Glutamatergic neuron (in vitro differentiated cells): ENCODE results near the gene CCRL2. TPM values are rescaled to one million over a fixed set of nuclear protein-coding genes. Genes with fewer than 3 reads are reported as not detected.
"Not testable (repeated sequence)": the region's sequence is repeated elsewhere in the genome, so short reads cannot be mapped to it uniquely, and the experiment has no call there.

Source experiments
- DNase-seq: peaks from one replicate; pipeline ENCODE4 v3.0.0; 2022
- H3K27ac Mint-ChIP-seq: one replicate; pipeline ENCODE4 v1.8.0; 2020; ENCODE audit warnings: mild to moderate bottlenecking, mixed read lengths, inconsistent platforms; ENCODE audit not compliant: unreplicated experiment
- H3K27me3 Mint-ChIP-seq: one replicate; pipeline ENCODE4 v1.8.0; 2020; ENCODE audit warnings: mild to moderate bottlenecking, moderate library complexity, mixed read lengths, inconsistent platforms; ENCODE audit not compliant: unreplicated experiment
- H3K36me3 Mint-ChIP-seq: one replicate; pipeline ENCODE4 v1.8.0; 2020; ENCODE audit warnings: mild to moderate bottlenecking, mixed read lengths, inconsistent platforms; ENCODE audit not compliant: unreplicated experiment
- H3K4me1 Mint-ChIP-seq: one replicate; pipeline ENCODE4 v1.8.0; 2020; ENCODE audit warnings: mild to moderate bottlenecking, low read depth, mixed read lengths, inconsistent platforms; ENCODE audit not compliant: unreplicated experiment
- H3K4me3 Mint-ChIP-seq: one replicate; pipeline ENCODE4 v1.8.0; 2020; ENCODE audit warnings: mild to moderate bottlenecking, mixed read lengths, inconsistent platforms; ENCODE audit not compliant: unreplicated experiment
- H3K9me3 Mint-ChIP-seq: one replicate; pipeline ENCODE4 v1.8.0; 2020; ENCODE audit warnings: mild to moderate bottlenecking, moderate library complexity, mixed read lengths, inconsistent platforms; ENCODE audit not compliant: unreplicated experiment
- CTCF ChIP-seq: fragments of 200-600 bp; sonication (generic); IDR thresholded peaks from one replicate; pipeline ENCODE4 v1.5.0; 2021; ENCODE audit not compliant: partially characterized antibody, unreplicated experiment
- total RNA-seq: library from RNA; stranded (reverse); fragmentation: NEBNext Ultra II Directional; extraction: Animal tissue kit (Norgen Biotek cat#: 25700); gene quantifications from one replicate; pipeline ENCODE4 v1.2.1, GENCODE V29; 2021; ENCODE audit not compliant: unreplicated experiment

CCRL2 gene
- total RNA-seq, 1 donor from 2014 or later = not detected

GRCh38 chr3:46433118-46433517 lies 26.1 kb downstream of the CCRL2 start:
- not testable (repeated sequence) for H3K27ac Mint-ChIP-seq

GRCh38 chr3:46433841-46434240 lies 26.8 kb downstream of the CCRL2 start:
- peaks cover 4% of the 10 kb centered on the region for H3K36me3 Mint-ChIP-seq
- H3K9me3 Mint-ChIP-seq = peaks cover 3% of the 10 kb centered on the region
- no peak for TF ChIP-seq CTCF
- no peaks in the 10 kb centered on the region for H3K4me1 Mint-ChIP-seq
- no peak overlapping the region for H3K4me3 Mint-ChIP-seq
- no peak for DNase-seq
- H3K27ac Mint-ChIP-seq = no peak overlapping the region
- H3K27me3 Mint-ChIP-seq = peaks cover 2% of the 10 kb centered on the region

More at GRCh38 chr3:46433118-46433517, 26.1 kb downstream of the CCRL2 start:
- not testable (repeated sequence) for H3K27me3 Mint-ChIP-seq, H3K9me3 Mint-ChIP-seq, H3K4me3 Mint-ChIP-seq, DNase-seq, H3K36me3 Mint-ChIP-seq, H3K4me1 Mint-ChIP-seq

- Mint-ChIP-seq H3K27me3 (peaks cover 2% of the 10 kb centered on the region), H3K9me3 (peaks cover 5% of the 10 kb centered on the region), H3K4me3 (no peak overlapping the region), H3K36me3 (peaks cover 4% of the 10 kb centered on the region), H3K4me1 (no peaks in the 10 kb centered on the region), H3K27ac (no peak overlapping the region)
- no peak for TF ChIP-seq CTCF
- DNase-seq = no peak
Measured at GRCh38 chr3:46435081-46435726, 28.1 kb downstream of the CCRL2 start.

GRCh38 chr3:46438831-46439230 lies 31.8 kb downstream of the CCRL2 start:
- peaks cover 2% of the 10 kb centered on the region for H3K9me3 Mint-ChIP-seq
- no peak overlapping the region for H3K27ac Mint-ChIP-seq
- H3K4me1 Mint-ChIP-seq = peaks cover 1% of the 10 kb centered on the region
- no peaks in the 10 kb centered on the region for H3K36me3 Mint-ChIP-seq
- no peak overlapping the region for H3K4me3 Mint-ChIP-seq
- no peaks in the 10 kb centered on the region for H3K27me3 Mint-ChIP-seq
- no peak for DNase-seq
- TF ChIP-seq CTCF = no peak

GRCh38 chr3:46440531-46441294 lies 33.7 kb downstream of the CCRL2 start:
- no peak for DNase-seq
- Mint-ChIP-seq H3K27ac (no peak overlapping the region), H3K4me3 (no peak overlapping the region), H3K9me3 (peaks cover 5% of the 10 kb centered on the region), H3K36me3 (no peaks in the 10 kb centered on the region), H3K4me1 (peaks cover 1% of the 10 kb centered on the region), H3K27me3 (no peaks in the 10 kb centered on the region)
- no peak for TF ChIP-seq CTCF
